HG02610 (cell line): ENCODE measurements around the gene ACER1.
"Not testable (repeated sequence)": the region's sequence is repeated elsewhere in the genome, so short reads cannot be mapped to it uniquely, and the experiment has no call there.

ENCODE experiments used
- ATAC-seq: cut with Tn5 transposase; IDR thresholded peaks from one replicate; pipeline ENCODE4 v1.9.1; 2021; ENCODE audit warnings: mild to moderate bottlenecking, moderate library complexity; ENCODE audit not compliant: unreplicated experiment

The ACER1 gene

GRCh38 chr19:6333439-6333838, at the start of gene ACER1:
TSS of gene ACER1 (minus strand) at chr19:6333612. CDS start at chr19:6333551, 61 bp downstream.
- ATAC-seq = no peak

- no peak for ATAC-seq
Observed at GRCh38 chr19:6383188-6383587, 49.8 kb upstream of the ACER1 start.

GRCh38 chr19:6381030-6381750, 47.8 kb upstream of the ACER1 start:
- ATAC-seq = no peak

- no peak for ATAC-seq
Observed at GRCh38 chr19:6379744-6380143, 46.3 kb upstream of the ACER1 start.

- ATAC-seq = no peak
Observed at GRCh38 chr19:6378486-6378885, 45.1 kb upstream of the ACER1 start.

GRCh38 chr19:6378041-6378440, 44.6 kb upstream of the ACER1 start:
- ATAC-seq = no peak

- ATAC-seq = no peak
Observed at GRCh38 chr19:6376512-6377190, 43.2 kb upstream of the ACER1 start.

GRCh38 chr19:6375411-6376010, 42.1 kb upstream of the ACER1 start, which contains the start of gene PSPN:
TSS of gene PSPN (minus strand) at chr19:6375933. CDS start at chr19:6375849, 84 bp downstream.
- no peak for ATAC-seq

GRCh38 chr19:6374711-6375410, 41.4 kb upstream of the ACER1 start:
- no peak for ATAC-seq

GRCh38 chr19:6374161-6374709, 40.8 kb upstream of the ACER1 start:
- ATAC-seq = no peak

GRCh38 chr19:6373813-6374108, 40.3 kb upstream of the ACER1 start:
- ATAC-seq = no peak

GRCh38 chr19:6373096-6373812, 39.8 kb upstream of the ACER1 start:
- peak; percentile 59 for ATAC-seq

- ATAC-seq = peak; percentile 70
Observed at GRCh38 chr19:6372594-6373095, 39.2 kb upstream of the ACER1 start, which contains the start of gene ALKBH7. TSS of gene ALKBH7 (plus strand) at chr19:6372794. CDS start at chr19:6372821, 27 bp downstream.

- no peak for ATAC-seq
Observed at GRCh38 chr19:6364353-6364752, 30.9 kb upstream of the ACER1 start.

- no peak for ATAC-seq
Observed at GRCh38 chr19:6362351-6362801, 29.0 kb upstream of the ACER1 start.

- ATAC-seq = no peak
Observed at GRCh38 chr19:6362027-6362350, 28.6 kb upstream of the ACER1 start.

- ATAC-seq = not testable (repeated sequence)
Observed at GRCh38 chr19:6360857-6361216, 27.4 kb upstream of the ACER1 start.

- not testable (repeated sequence) for ATAC-seq
Observed at GRCh38 chr19:6360445-6360844, 27.0 kb upstream of the ACER1 start.

- ATAC-seq = no peak
Observed at GRCh38 chr19:6359568-6360341, 26.3 kb upstream of the ACER1 start.

- no peak for ATAC-seq
Observed at GRCh38 chr19:6358003-6358402, 24.6 kb upstream of the ACER1 start.
